OCI-LY1 (cell line): ENCODE results near the gene SLC1A2.

Experiments used
- EZH2 ChIP-seq: fragments of 200-600 bp; sonication (generic), shearing (Covaris generic); IDR thresholded peaks from 2 replicates; pipeline ENCODE4 v1.8.0; 2017; ENCODE audit warnings: borderline replicate concordance, mixed run types, mild to moderate bottlenecking, antibody characterized with exemption, low read length, moderate library complexity, mixed read lengths
- TF ChIP-seq, protein P1 (sequence below): fragments of 200-600 bp; sonication (generic), shearing (Covaris generic); IDR thresholded peaks from 2 replicates; pipeline ENCODE4 v1.5.1; 2017; ENCODE audit warnings: mild to moderate bottlenecking, antibody characterized with exemption, low read length, moderate library complexity, mixed read lengths

DNA sequence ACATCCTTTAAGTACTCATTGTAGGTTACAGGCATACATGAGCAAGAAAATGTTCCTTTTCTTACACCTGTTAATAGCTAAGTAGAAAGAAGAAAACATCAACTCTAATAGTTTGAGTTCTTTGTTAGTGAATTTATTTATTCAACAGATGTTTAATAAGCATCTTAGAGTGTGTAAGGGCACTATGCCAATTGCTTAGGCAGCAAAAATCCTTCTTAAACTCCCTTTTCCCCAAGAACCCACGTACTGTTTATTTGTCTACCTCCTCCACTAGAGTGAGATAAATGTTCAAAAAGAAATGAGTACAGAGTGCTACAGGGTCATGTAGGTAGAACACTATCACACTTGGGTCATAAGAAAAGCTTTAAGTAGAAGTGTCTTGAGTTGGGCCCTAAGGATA is 149.0 kb downstream of the SLC1A2 start:
- TF ChIP-seq EZH2: no peak
- TF ChIP-seq, protein P1, sequence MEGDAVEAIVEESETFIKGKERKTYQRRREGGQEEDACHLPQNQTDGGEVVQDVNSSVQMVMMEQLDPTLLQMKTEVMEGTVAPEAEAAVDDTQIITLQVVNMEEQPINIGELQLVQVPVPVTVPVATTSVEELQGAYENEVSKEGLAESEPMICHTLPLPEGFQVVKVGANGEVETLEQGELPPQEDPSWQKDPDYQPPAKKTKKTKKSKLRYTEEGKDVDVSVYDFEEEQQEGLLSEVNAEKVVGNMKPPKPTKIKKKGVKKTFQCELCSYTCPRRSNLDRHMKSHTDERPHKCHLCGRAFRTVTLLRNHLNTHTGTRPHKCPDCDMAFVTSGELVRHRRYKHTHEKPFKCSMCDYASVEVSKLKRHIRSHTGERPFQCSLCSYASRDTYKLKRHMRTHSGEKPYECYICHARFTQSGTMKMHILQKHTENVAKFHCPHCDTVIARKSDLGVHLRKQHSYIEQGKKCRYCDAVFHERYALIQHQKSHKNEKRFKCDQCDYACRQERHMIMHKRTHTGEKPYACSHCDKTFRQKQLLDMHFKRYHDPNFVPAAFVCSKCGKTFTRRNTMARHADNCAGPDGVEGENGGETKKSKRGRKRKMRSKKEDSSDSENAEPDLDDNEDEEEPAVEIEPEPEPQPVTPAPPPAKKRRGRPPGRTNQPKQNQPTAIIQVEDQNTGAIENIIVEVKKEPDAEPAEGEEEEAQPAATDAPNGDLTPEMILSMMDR: no peak
